DMS79 (cell line): ENCODE results near the gene HS3ST4.

Source experiments
- DNase-seq: peaks from one replicate; lab custom pipeline; 2025; lab: John Stamatoyannopoulos, UW

HS3ST4 gene

GRCh38 chr16:25827709-25828108 is 135.9 kb downstream of the HS3ST4 start:
- no peak for DNase-seq

GRCh38 chr16:25828510-25828909 is 136.8 kb downstream of the HS3ST4 start:
- no peak for DNase-seq

DNA sequence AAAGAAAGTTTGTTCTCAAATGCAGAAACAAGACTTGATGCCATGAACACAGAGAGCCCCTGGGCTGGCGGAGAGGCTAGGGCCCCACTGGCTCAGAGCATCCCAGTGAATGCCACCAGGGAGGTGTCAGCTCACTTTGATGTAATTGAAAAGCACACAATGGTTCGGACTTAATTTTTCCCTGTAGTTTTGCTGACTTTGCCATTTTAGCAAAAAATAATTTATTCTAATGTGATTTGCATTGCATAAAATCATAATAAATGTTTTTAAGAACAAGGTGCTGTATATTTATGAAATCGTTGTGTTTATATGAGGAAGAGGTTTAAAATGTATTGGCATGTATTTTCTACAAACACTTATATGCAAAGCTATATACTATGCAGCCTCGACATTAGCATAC is 140.5 kb downstream of the HS3ST4 start:
- no peak for DNase-seq

DNA sequence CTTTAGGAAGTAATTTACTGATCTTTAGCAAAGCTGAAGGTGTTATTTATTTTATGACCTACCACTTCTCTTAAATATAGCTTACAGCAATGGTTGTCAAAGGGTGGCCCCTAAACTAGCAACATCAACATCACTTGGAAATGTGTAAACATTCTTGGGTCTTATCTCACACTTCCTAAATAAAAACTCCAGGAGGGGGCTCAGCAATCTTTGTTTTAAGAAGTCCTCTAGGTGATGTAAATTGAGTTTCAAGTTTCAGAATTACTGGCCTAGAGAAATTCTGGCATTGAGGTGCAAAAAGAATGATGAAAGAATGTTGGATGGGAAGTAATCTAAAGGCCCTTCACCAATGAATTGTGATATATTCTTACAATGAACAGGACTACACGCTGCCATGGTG is 142.3 kb downstream of the HS3ST4 start:
- no peak for DNase-seq

DNA sequence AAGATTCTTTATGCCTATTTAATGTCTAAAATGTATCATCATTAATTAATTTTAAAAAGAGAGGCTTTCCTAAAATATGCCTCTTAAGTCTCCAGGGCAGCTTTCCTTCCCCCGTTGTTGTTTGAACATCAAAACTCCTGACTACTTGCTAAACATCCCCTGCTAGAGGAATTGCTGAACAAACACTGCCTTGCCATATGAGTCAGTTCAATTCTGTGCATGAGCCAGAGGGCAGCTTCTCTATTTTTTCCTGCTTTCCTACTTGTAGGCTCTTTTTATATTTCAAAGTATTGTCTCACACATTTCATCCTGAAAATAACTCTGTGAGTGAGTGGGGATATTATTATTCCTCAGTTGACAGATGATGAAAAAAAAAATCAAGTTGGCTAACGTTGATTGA is 143.4 kb downstream of the HS3ST4 start:
- DNase-seq, result no peak

DNA sequence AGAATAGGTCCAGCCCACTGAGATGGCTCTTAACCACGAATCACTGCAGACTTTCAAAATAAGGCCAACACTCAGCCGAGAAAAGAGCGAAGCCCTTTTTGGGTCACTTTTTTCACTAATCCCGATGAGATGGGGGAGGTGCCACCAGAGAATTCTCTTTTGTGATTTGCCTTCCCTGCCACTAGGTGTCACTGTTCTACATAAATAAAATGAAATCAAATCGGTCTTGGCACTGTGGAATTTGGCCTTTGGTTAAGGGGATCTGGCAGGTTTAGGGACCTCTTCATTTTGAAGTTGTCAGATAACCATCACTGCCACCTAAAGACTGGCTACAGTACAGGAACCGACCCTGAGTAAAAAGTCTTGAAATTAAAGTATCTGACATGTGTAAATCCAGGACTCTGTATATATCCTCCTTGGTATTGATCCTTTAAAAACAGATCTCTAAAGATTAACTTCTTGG is 147.0 kb downstream of the HS3ST4 start:
- no peak for DNase-seq

- no peak for DNase-seq
Measured at GRCh38 chr16:25841761-25842160, 150.0 kb downstream of the HS3ST4 start.

GRCh38 chr16:25845901-25846300 is 154.1 kb downstream of the HS3ST4 start:
- no peak for DNase-seq

- DNase-seq, result no peak
Measured at GRCh38 chr16:25854141-25854540, 162.4 kb downstream of the HS3ST4 start.

DNA sequence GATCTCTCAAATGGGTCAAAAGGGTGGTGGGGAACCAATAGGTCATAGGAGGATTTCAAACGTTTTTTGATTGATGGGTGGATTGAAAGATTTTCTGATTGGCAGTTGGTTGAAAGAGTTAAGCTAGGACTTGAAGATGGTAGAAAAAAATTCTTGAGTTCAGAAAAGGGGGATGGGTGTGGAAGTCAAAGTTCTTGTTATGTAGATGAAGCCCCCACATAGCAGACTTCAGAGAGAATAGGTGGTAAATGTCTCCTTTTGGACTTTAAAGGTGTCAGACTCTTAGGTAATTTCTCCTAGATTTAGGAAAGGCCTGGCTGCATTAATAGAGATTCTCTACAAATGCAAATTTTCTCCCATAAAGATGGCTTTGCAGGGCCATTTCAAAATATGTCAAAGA is 163.3 kb downstream of the HS3ST4 start:
- no peak for DNase-seq

DNA sequence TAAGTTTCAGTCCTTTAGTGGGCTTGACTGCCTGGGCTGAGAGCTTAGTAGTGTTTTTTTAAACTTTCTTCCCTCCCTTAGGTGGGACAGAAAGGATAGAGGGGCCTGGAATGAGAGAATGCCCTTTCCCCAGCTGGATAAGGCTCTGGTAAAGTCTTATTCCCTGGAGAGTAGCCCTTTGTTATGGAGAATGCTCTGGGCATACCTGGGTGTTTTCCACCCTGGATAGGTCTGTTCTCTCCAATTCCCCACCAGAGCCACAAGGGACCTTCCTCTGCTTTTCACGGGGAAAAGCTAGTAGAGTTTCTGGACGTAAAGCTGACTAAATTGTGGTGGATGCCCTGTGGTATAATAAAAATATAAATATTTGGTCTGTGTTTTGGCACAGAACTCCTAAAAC is 164.1 kb downstream of the HS3ST4 start:
- DNase-seq, result no peak

- DNase-seq, result no peak
Measured at GRCh38 chr16:25859645-25860044, 167.9 kb downstream of the HS3ST4 start.

- no peak for DNase-seq
Measured at GRCh38 chr16:25867041-25867440, 175.3 kb downstream of the HS3ST4 start.

GRCh38 chr16:25868106-25868505 is 176.3 kb downstream of the HS3ST4 start:
- no peak for DNase-seq

DNA sequence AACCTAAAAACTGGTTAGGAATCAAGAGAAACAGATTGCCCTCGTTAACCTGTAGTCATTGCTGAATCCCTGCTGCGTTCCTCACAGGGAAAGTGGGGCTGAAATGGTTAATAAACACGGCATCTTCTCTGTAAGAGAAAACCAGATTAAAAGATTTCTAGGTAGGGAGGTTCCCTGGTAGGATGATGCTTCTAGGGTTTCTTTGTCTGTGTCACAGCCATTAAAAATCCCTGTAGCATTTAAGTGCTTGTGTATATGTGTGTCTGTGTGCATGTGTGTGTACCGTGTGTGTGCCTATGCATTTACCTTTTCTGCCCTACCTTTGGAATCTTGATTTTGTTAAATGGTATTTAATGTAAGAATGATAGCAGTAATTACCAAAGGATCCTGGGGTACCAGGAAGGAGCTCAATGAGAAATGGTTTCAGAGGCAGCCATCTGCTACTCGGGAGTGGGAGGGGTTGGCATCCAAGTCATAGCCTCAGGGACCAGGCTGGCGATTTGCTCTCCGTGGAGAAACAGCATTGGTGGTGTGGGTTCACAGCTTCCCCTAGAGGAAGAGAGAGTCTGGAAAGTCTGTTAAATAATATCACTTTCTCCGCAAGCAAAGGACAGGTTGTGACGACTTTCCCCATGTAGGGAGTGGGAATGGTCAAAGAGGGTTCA is 177.1 kb downstream of the HS3ST4 start:
- no peak for DNase-seq

GRCh38 chr16:25872369-25873070 is 180.8 kb downstream of the HS3ST4 start:
- DNase-seq, result no peak

DNA sequence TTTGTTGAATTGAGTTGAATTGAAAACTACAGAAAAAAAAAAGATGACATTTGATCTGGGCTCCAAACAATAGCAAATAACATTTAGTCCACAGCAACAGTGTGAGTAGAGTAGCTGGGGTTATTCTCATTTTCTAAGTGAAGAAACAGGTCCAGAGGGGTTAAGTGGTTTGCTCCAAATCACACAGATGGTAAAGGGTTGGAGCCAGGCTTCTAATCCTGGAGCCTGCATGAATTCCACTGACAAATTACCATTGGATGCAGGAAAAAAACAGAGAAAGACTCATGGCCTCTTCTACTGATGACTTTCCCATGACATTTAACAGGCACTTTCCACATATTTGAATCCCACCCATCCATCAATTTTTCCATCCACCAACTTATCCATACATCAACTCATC is 182.4 kb downstream of the HS3ST4 start:
- DNase-seq, result no peak

GRCh38 chr16:25875956-25876598 is 184.3 kb downstream of the HS3ST4 start:
- no peak for DNase-seq

GRCh38 chr16:25877103-25877502 is 185.3 kb downstream of the HS3ST4 start:
- DNase-seq, result no peak

DNA sequence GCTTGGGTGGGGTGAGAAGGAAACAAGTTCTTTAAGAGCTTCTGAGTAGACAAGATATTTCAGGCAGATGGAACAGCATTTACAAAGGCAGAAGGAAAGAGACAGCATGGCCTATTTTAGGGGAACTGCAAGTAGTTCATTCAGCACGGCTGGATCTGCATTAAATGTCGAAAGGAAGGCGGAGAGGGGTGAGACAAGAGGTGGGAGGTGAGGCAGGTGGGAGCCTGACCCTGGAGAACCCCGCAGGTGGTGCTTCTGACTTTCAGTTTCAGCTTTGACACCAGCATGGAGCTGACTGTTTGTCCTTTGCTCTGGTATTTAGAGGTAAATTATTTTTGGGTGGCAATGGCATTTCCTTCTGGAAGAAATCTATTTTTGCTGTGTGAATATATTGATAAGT is 194.8 kb downstream of the HS3ST4 start:
- no peak for DNase-seq

GRCh38 chr16:25888868-25889267 is 197.1 kb downstream of the HS3ST4 start:
- DNase-seq, result no peak

DNA sequence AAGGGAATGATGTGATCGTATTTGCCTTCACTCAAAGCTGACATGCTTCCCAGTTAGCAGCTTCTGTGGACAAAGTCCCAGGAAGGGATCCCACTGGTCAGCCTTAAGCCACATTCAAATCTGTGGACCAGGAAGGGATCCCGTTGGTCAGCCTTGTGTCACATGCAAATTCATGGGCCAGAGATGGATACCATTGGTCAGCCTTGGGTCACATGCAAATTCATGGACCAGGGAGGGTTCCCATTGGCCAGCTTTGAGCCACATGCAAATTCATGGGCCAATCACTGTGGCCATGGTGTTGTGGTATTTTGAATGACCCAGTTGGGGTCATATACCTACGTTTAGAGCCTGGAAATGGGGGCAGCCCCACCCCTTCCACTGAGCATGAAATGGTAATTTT is 201.6 kb downstream of the HS3ST4 start:
- no peak for DNase-seq

DNA sequence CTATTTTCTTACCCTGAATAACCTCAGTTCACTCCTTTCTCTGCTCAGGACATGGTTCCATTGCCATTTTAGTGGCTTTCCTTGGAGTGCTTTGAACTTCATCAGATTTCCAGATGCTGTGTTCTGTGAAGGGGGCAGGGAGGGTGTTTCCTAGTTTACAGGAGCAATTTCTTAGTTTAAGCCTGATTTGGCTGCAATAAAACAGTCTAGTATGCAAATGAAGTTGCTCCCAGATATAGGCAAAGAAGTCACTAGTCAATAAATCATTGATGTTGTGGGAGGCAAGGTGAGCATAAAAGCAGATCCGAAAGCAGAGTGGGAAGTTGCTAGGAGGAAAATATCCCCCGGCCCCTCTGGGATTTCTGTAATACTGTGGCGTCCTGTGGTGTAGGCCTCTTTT is 202.3 kb downstream of the HS3ST4 start:
- no peak for DNase-seq
